ENCODE data around the gene CNTNAP4. TPM values are rescaled to one million over a fixed set of nuclear protein-coding genes. Genes with fewer than 3 reads are reported as not detected.

CNTNAP4 gene
- total RNA-seq, 1 experiment from 2014 or later, result not detected

GRCh38 chr16:76466871-76467270, 189.7 kb downstream of the CNTNAP4 start:
- H3K27me3 ChIP-seq (ENCODE audit: insufficient read depth, low read depth), result peaks cover 4% of the 10 kb centered on the region; the same call in 1 of the 2 replicates
- H3K36me3 ChIP-seq (ENCODE audit: low read depth), result no peaks in the 10 kb centered on the region
- H3K4me1 ChIP-seq (replicated peaks; ENCODE audit: insufficient read depth), result no peaks in the 10 kb centered on the region
- CTCF ChIA-PET, result no interaction called here
- H3F3A ChIP-seq (ENCODE audit: insufficient read depth, low read depth), result no peaks in the 10 kb centered on the region
- no peaks in the 10 kb centered on the region for H3K9me3 ChIP-seq (ENCODE audit: insufficient read depth, low read depth)
- H3K9me2 ChIP-seq (ENCODE audit: insufficient read depth), result no peaks in the 10 kb centered on the region
- no peak overlapping the region for H2AFZ ChIP-seq
- no peak overlapping the region for H3K4me2 ChIP-seq
- no peaks in the 10 kb centered on the region for H4K20me1 ChIP-seq (ENCODE audit: insufficient read depth)
- intact Hi-C loops (cut with micrococcal nuclease; ENCODE audit: unreplicated experiment), result no loop called here
- H3K79me2 ChIP-seq (ENCODE audit: low read depth), result no peaks in the 10 kb centered on the region
- H3K27ac ChIP-seq, result no peak overlapping the region
- no peak overlapping the region for H3K4me3 ChIP-seq
- POLR2A ChIA-PET (ENCODE audit: unreplicated experiment), result no interaction called here
- DNase-seq, result no peak
- BruUV-seq (replicated peaks), result no TSS peak
- TF ChIP-seq EZH2 (IDR thresholded peaks at IDR 0.05; ENCODE audit: low read depth) (no peak), CTCF (conservative IDR thresholded peaks at IDR 0.05) (no peak)

GRCh38 chr16:76474048-76474447, 196.8 kb downstream of the CNTNAP4 start:
- Histone ChIP-seq H2AFZ (no peak overlapping the region), H3K9me3 (ENCODE audit: insufficient read depth, low read depth) (no peaks in the 10 kb centered on the region), H3K27ac (no peak overlapping the region), H3K27me3 (ENCODE audit: insufficient read depth, low read depth) (no peaks in the 10 kb centered on the region), H4K20me1 (ENCODE audit: insufficient read depth) (no peaks in the 10 kb centered on the region), H3K36me3 (ENCODE audit: low read depth) (no peaks in the 10 kb centered on the region), H3K4me1 (replicated peaks; ENCODE audit: insufficient read depth) (no peaks in the 10 kb centered on the region), H3F3A (ENCODE audit: insufficient read depth, low read depth) (no peaks in the 10 kb centered on the region), H3K79me2 (ENCODE audit: low read depth) (no peaks in the 10 kb centered on the region), H3K9me2 (ENCODE audit: insufficient read depth) (no peaks in the 10 kb centered on the region), H3K4me3 (no peak overlapping the region), H3K4me2 (no peak overlapping the region)
- TF ChIP-seq CTCF (conservative IDR thresholded peaks at IDR 0.05) (no peak), EZH2 (IDR thresholded peaks at IDR 0.05; ENCODE audit: low read depth) (no peak)
- no TSS peak for BruUV-seq (replicated peaks)
- no peak for DNase-seq
- CTCF ChIA-PET, result no interaction called here
- intact Hi-C loops (cut with micrococcal nuclease; ENCODE audit: unreplicated experiment), result no loop called here
- POLR2A ChIA-PET (ENCODE audit: unreplicated experiment), result no interaction called here

- H3F3A ChIP-seq (ENCODE audit: insufficient read depth, low read depth), result no peaks in the 10 kb centered on the region
- H3K9me2 ChIP-seq (ENCODE audit: insufficient read depth), result no peaks in the 10 kb centered on the region
- CTCF ChIA-PET, result no interaction called here
- H3K4me1 ChIP-seq (replicated peaks; ENCODE audit: insufficient read depth), result no peaks in the 10 kb centered on the region
- intact Hi-C loops (cut with micrococcal nuclease; ENCODE audit: unreplicated experiment), result no loop called here
- no peak overlapping the region for H3K4me3 ChIP-seq
- TF ChIP-seq EZH2 (IDR thresholded peaks at IDR 0.05; ENCODE audit: low read depth) (no peak), CTCF (conservative IDR thresholded peaks at IDR 0.05) (no peak)
- H3K27me3 ChIP-seq (ENCODE audit: insufficient read depth, low read depth), result 0 out of 2 replicates have a peak, but pooled peaks cover 6% of the 10 kb centered on the region
- no TSS peak for BruUV-seq (replicated peaks)
- no peaks in the 10 kb centered on the region for H3K79me2 ChIP-seq (ENCODE audit: low read depth)
- H3K4me2 ChIP-seq, result no peak overlapping the region
- no peaks in the 10 kb centered on the region for H3K36me3 ChIP-seq (ENCODE audit: low read depth)
- no peaks in the 10 kb centered on the region for H3K9me3 ChIP-seq (ENCODE audit: insufficient read depth, low read depth)
- H2AFZ ChIP-seq, result no peak overlapping the region
- no peak overlapping the region for H3K27ac ChIP-seq
- no peak for DNase-seq
- POLR2A ChIA-PET (ENCODE audit: unreplicated experiment), result no interaction called here
- no peaks in the 10 kb centered on the region for H4K20me1 ChIP-seq (ENCODE audit: insufficient read depth)
These were observed 200.9 kb downstream of the CNTNAP4 start for GRCh38 chr16:76478105-76478504.
